GM23248 (cell line): ENCODE data around the gene F8A1. TPM values are rescaled to one million over a fixed set of nuclear protein-coding genes. Genes with fewer than 3 reads are reported as not detected.
"Not testable (repeated sequence)": the region's sequence is repeated elsewhere in the genome, so short reads cannot be mapped to it uniquely, and the experiment has no call there.

Experiments used
- DNase-seq: peaks from one replicate; pipeline ENCODE4 v3.0.0-alpha.2; 2015
- H2AFZ ChIP-seq: fragments of 200-600 bp; sonication (generic); 2 replicates; pipeline ENCODE4 v1.6.1; 2016; ENCODE audit warnings: antibody characterized with exemption
- H3F3A ChIP-seq: fragments of 200-600 bp; sonication (generic); 2 replicates; pipeline ENCODE4 v1.6.1; 2016; ENCODE audit warnings: mild to moderate bottlenecking, antibody characterized with exemption, mixed run types; ENCODE audit not compliant: insufficient read depth
- H3K27ac ChIP-seq: fragments of 200-600 bp; sonication (generic); 2 replicates; pipeline ENCODE4 v1.5.1; 2016; ENCODE audit warnings: mild to moderate bottlenecking
- H3K27me3 ChIP-seq: fragments of 200-600 bp; sonication (generic); replicated peaks from 2 replicates; pipeline ENCODE4 v1.6.1; 2016; ENCODE audit warnings: mild to moderate bottlenecking; ENCODE audit not compliant: insufficient read depth
- H3K36me3 ChIP-seq: fragments of 200-600 bp; sonication (generic); 2 replicates; pipeline ENCODE4 v1.6.1; 2016; ENCODE audit warnings: low read depth, mild to moderate bottlenecking
- H3K4me1 ChIP-seq: fragments of 200-600 bp; sonication (generic); 2 replicates; pipeline ENCODE4 v1.6.1; 2016; ENCODE audit warnings: mild to moderate bottlenecking; ENCODE audit not compliant: insufficient read depth
- H3K4me2 ChIP-seq: fragments of 200-600 bp; sonication (generic); one replicate; pipeline ENCODE4 v1.6.1; 2016; ENCODE audit warnings: mild to moderate bottlenecking; ENCODE audit not compliant: unreplicated experiment
- H3K4me3 ChIP-seq: fragments of 200-600 bp; sonication (generic); 2 replicates; pipeline ENCODE4 v1.5.1; 2016; ENCODE audit warnings: mild to moderate bottlenecking
- H3K79me2 ChIP-seq: fragments of 200-600 bp; sonication (generic); 2 replicates; pipeline ENCODE4 v1.6.1; 2016; ENCODE audit warnings: mild to moderate bottlenecking; ENCODE audit not compliant: insufficient read depth
- H3K9ac ChIP-seq: fragments of 200-600 bp; sonication (generic); 2 replicates; pipeline ENCODE4 v1.6.1; 2016; ENCODE audit warnings: mild to moderate bottlenecking
- H3K9me2 ChIP-seq: fragments of 200-600 bp; sonication (generic); 2 replicates; pipeline ENCODE4 v1.6.1; 2016; ENCODE audit warnings: mixed run types, mild to moderate bottlenecking, moderate library complexity; ENCODE audit not compliant: insufficient read depth
- H3K9me3 ChIP-seq: fragments of 200-600 bp; sonication (generic); one replicate; pipeline ENCODE4 v1.6.1; 2017; ENCODE audit warnings: low read depth
- H4K20me1 ChIP-seq: fragments of 200-600 bp; sonication (generic); 2 replicates; pipeline ENCODE4 v1.6.0; 2016; ENCODE audit not compliant: insufficient read depth
- EZH2 ChIP-seq: fragments of 200-600 bp; sonication (generic); IDR thresholded peaks from 2 replicates; pipeline ENCODE4 v1.6.1; 2018; ENCODE audit warnings: antibody characterized with exemption, mild to moderate bottlenecking; ENCODE audit not compliant: insufficient read depth, poor library complexity, severe bottlenecking
- EZH2phosphoT487 ChIP-seq: fragments of 200-600 bp; sonication (generic); IDR thresholded peaks from 2 replicates; pipeline ENCODE4 v1.6.1; 2018; ENCODE audit warnings: antibody characterized with exemption, moderate library complexity, mild to moderate bottlenecking, low read depth; ENCODE audit not compliant: insufficient read depth
- WGBS, 2 experiments: methylation state at CpG; one replicate each; pipeline ENCODE4 v1.1.6; 2015 to 2017; ENCODE audit warnings: low lambda C conversion rate in 2 of 2, low coverage in 1 of 2; ENCODE audit errors: missing lambda C conversion rate in 2 of 2; 5-methylcytosine and 5-hydroxymethylcytosine counted together
- in situ Hi-C: fragments of 300-500 bp; cut with MboI; formaldehyde crosslinking; loops from 2 replicates; pipeline ENCODE4 v1.15.0; 2020
- polyA plus RNA-seq: library from polyadenylated mRNA; unstranded; fragments of >200 nt; fragmentation: Nextera tagmentation; extraction: Ambion mirVana; gene quantifications from 2 replicates; pipeline ENCODE4 v1.2.1, GENCODE V29; 2016
- total RNA-seq: library from RNA; depleted of rRNA; stranded (reverse); fragments of >200 nt; shearing (Covaris generic); gene quantifications from 2 replicates; pipeline ENCODE4 v1.2.3, GENCODE V29; 2014; rRNA removed

F8A1 gene
- total RNA-seq (2.9 and 11.1 TPM in 2 replicates), polyA plus RNA-seq (18.9 and 23.4 TPM in 2 replicates)

- in situ Hi-C loops, H3K9me2 ChIP-seq, H3F3A ChIP-seq, H3K4me2 ChIP-seq, H4K20me1 ChIP-seq, H3K27me3 ChIP-seq, DNase-seq, H2AFZ ChIP-seq, H3K27ac ChIP-seq, H3K9me3 ChIP-seq, H3K79me2 ChIP-seq, H3K9ac ChIP-seq, H3K4me1 ChIP-seq, H3K4me3 ChIP-seq, H3K36me3 ChIP-seq: not testable (repeated sequence)
- no CpG with 5 or more reads among the region's 91 CpGs for WGBS, 2 experiments
Measured at GRCh38 chrX:154886069-154886788, at the start of gene F8A1. F8A1 (plus strand) TSS chrX:154886355; CDS start chrX:154886375, 20 bp downstream.

GRCh38 chrX:154840856-154841255 lies 45.3 kb upstream of the F8A1 start:
- Histone ChIP-seq H3K9me3 (no peaks in the 10 kb centered on the region), H4K20me1 (no peaks in the 10 kb centered on the region), H3K27me3 (no peaks in the 10 kb centered on the region), H3F3A (no peaks in the 10 kb centered on the region), H3K4me1 (no peaks in the 10 kb centered on the region; the same call in 1 of the 2 replicates), H3K79me2 (no peaks in the 10 kb centered on the region), H3K9me2 (no peaks in the 10 kb centered on the region), H3K27ac (no peak overlapping the region), H3K9ac (no peak overlapping the region), H3K36me3 (no peaks in the 10 kb centered on the region), H3K4me3 (no peak overlapping the region), H3K4me2 (peak overlapping the region; percentile 28), H2AFZ (no peak overlapping the region)
- in situ Hi-C loops: loop anchor here (25.0 kb wide), 1 partner anchor 254 kb away; the partner anchor contains the start of gene CTAG1A
- 4 to 15% methylated on average over 2 of the region's 2 CpGs for WGBS, 2 experiments
- TF ChIP-seq EZH2phosphoT487 (no peak), EZH2 (no peak)
- DNase-seq: peak; percentile 64

- Histone ChIP-seq H3K79me2 (no peaks in the 10 kb centered on the region), H2AFZ (no peak overlapping the region)
- TF ChIP-seq EZH2: no peak
- TF ChIP-seq EZH2phosphoT487: no peak
Measured at GRCh38 chrX:154850957-154851611, 35.1 kb upstream of the F8A1 start.

GRCh38 chrX:154855256-154855655 lies 30.9 kb upstream of the F8A1 start:
- TF ChIP-seq EZH2 (no peak), EZH2phosphoT487 (no peak)
- H3K27ac ChIP-seq: no peak overlapping the region
- no peak overlapping the region for H3K4me3 ChIP-seq
- in situ Hi-C loops: no loop called here
- H2AFZ ChIP-seq: no peak overlapping the region
- H3K9me3 ChIP-seq: no peaks in the 10 kb centered on the region
- no peaks in the 10 kb centered on the region for H3K36me3 ChIP-seq
- H3K79me2 ChIP-seq: no peaks in the 10 kb centered on the region
- no peak overlapping the region for H3K4me2 ChIP-seq
- no peak for DNase-seq
- no peaks in the 10 kb centered on the region for H3F3A ChIP-seq
- no peaks in the 10 kb centered on the region for H4K20me1 ChIP-seq
- no peaks in the 10 kb centered on the region for H3K27me3 ChIP-seq
- no peaks in the 10 kb centered on the region for H3K9me2 ChIP-seq
- no peaks in the 10 kb centered on the region for H3K4me1 ChIP-seq
- no peak overlapping the region for H3K9ac ChIP-seq

More at GRCh38 chrX:154850957-154851611, 35.1 kb upstream of the F8A1 start:
- no peaks in the 10 kb centered on the region for H3F3A ChIP-seq
- no peak overlapping the region for H3K9ac ChIP-seq
- H3K27ac ChIP-seq: no peak overlapping the region
- no peaks in the 10 kb centered on the region for H4K20me1 ChIP-seq
- WGBS, 2 experiments: 78 to 100% methylated on average over 1 of the region's 1 CpG
- H3K4me1 ChIP-seq: no peaks in the 10 kb centered on the region
- no peaks in the 10 kb centered on the region for H3K36me3 ChIP-seq
- no peaks in the 10 kb centered on the region for H3K9me3 ChIP-seq
- no peaks in the 10 kb centered on the region for H3K27me3 ChIP-seq
- no peaks in the 10 kb centered on the region for H3K9me2 ChIP-seq
- in situ Hi-C loops: no loop called here
- H3K4me3 ChIP-seq: no peak overlapping the region
- H3K4me2 ChIP-seq: no peak overlapping the region
- DNase-seq: no peak

- H3K36me3 ChIP-seq, H3F3A ChIP-seq, H3K79me2 ChIP-seq, H2AFZ ChIP-seq, H3K27me3 ChIP-seq, in situ Hi-C loops, H3K27ac ChIP-seq, H3K4me1 ChIP-seq, DNase-seq, H3K9me2 ChIP-seq, H3K9me3 ChIP-seq, H4K20me1 ChIP-seq, H3K4me3 ChIP-seq, H3K9ac ChIP-seq, H3K4me2 ChIP-seq: not testable (repeated sequence)
Measured at GRCh38 chrX:154868522-154868921, 17.6 kb upstream of the F8A1 start.
